ENCODE measurements around the gene SYT5. TPM values are rescaled to one million over a fixed set of nuclear protein-coding genes. Genes with fewer than 3 reads are reported as not detected.
"Not testable (repeated sequence)": the region's sequence is repeated elsewhere in the genome, so short reads cannot be mapped to it uniquely, and the experiment has no call there.

Gene SYT5
- total and polyA plus RNA-seq, 3 experiments from 2014 or later: 0.37 TPM; not detected in 2

DNA sequence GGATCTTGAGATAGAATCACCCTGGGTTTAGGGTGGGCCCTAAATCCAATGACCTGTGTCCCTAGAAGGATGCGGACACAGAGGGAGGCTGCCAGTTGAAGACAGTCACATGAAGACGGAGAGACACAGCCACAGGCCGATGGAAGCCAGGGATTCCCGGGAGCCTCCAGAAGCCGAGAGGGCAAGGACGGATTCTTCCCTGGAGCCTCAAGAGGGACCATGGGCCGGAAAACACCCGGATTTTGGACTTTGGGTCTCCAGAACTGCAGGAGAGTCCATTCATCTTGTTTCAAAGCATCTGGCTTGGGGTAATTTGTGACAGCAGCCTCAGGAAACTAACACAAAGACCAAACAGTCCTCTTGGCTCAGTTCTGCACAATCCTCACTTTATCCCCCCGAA lies 46.2 kb upstream of the SYT5 start:
- Mint-ChIP-seq H3K27ac (no peak overlapping the region), H3K36me3 (peaks cover 3 to 61% (median 7%) of the 10 kb centered on the region in 3 donors), H3K27me3 (no peaks in the 10 kb centered on the region), H3K9me3 (no peaks in the 10 kb centered on the region), H3K4me1 (peaks cover 0 to 3% (median 3%) of the 10 kb centered on the region in 3 donors), H3K4me3 (no peak overlapping the region)
- peaks cover 10% of the 10 kb centered on the region for H3K36me3 ChIP-seq (ENCODE audit: insufficient read depth, low read length)
- H3K27ac ChIP-seq (ENCODE audit: low read depth, low read length): no peak overlapping the region
- DNase-seq: no peak
- no peak overlapping the region for H3K4me3 ChIP-seq (ENCODE audit: low read length)
- H3K9me3 ChIP-seq (ENCODE audit: low read length): no peaks in the 10 kb centered on the region
- CTCF ChIA-PET: no interaction called here
- no peaks in the 10 kb centered on the region for H3K27me3 ChIP-seq (ENCODE audit: insufficient read depth, low read length, poor library complexity, severe bottlenecking)
- POLR2A ChIA-PET: no interaction called here
- H3K4me1 ChIP-seq (ENCODE audit: insufficient read depth, low read length): no peaks in the 10 kb centered on the region

GRCh38 chr19:55225415-55225958 lies 45.4 kb upstream of the SYT5 start:
- Mint-ChIP-seq H3K4me3 (no peak overlapping the region), H3K36me3 (peaks cover 8 to 54% (median 9%) of the 10 kb centered on the region in 3 donors), H3K4me1 (peaks cover 0 to 3% (median 3%) of the 10 kb centered on the region in 3 donors), H3K27ac (peak overlapping the region in 2 of 8 donors; percentile 52 to 79), H3K27me3 (no peaks in the 10 kb centered on the region), H3K9me3 (peaks cover 0 to 5% (median 0%) of the 10 kb centered on the region in 5 donors)
- ChIA-PET POLR2A (no interaction called here), CTCF (no interaction called here)
- Histone ChIP-seq H3K27me3 (ENCODE audit: insufficient read depth, low read length, poor library complexity, severe bottlenecking) (no peaks in the 10 kb centered on the region), H3K9me3 (ENCODE audit: low read length) (no peaks in the 10 kb centered on the region), H3K27ac (ENCODE audit: low read depth, low read length) (no peak overlapping the region), H3K4me1 (ENCODE audit: insufficient read depth, low read length) (no peaks in the 10 kb centered on the region), H3K36me3 (ENCODE audit: insufficient read depth, low read length) (peaks cover 5% of the 10 kb centered on the region), H3K4me3 (ENCODE audit: low read length) (no peak overlapping the region)
- no peak for DNase-seq

DNA sequence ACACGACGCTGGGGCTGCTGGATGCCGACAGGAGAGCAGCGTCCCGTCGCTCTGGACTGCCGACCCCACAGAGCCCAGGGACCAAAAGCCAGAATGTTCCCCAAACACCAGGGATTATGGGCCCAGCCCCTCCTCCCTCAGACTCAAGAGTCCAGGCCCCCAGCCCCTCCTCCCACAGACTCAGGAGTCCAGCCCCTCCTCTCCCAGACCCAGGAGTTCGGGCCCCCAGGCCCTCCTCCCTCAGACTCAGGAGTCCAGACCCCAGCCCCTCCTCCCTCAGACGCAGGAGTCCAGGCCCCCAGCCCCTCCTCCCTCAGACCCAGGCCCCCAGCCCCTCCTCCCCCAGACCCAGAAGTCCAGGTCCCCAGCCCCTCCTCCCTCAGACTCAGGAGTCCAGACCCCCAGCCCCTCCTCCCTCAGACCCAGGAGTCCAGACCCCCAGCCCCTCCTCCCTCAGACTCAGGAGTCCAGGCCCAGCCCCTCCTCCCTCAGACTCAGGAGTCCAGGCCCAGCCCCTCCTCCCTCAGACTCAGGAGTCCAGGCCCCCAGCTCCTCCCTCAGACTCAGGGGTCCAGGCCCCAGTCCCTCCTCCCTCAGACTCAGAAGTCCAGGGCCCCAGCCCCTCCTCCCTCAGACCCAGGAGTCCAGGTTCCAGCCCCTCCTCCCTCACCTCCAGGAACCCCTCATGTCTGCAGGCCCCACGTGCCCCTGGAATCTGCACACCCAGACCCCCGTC lies 44.8 kb upstream of the SYT5 start:
- H3K4me3 Mint-ChIP-seq; H3K9me3 Mint-ChIP-seq; H3K27ac ChIP-seq (ENCODE audit: low read depth, low read length); H3K27ac Mint-ChIP-seq; H3K4me3 ChIP-seq (ENCODE audit: low read length); H3K36me3 ChIP-seq (ENCODE audit: insufficient read depth, low read length); CTCF ChIA-PET; POLR2A ChIA-PET; DNase-seq; H3K4me1 Mint-ChIP-seq; H3K27me3 ChIP-seq (ENCODE audit: insufficient read depth, low read length, poor library complexity, severe bottlenecking); H3K9me3 ChIP-seq (ENCODE audit: low read length); H3K27me3 Mint-ChIP-seq; H3K4me1 ChIP-seq (ENCODE audit: insufficient read depth, low read length): not testable (repeated sequence)
- peaks cover 8 to 48% (median 9%) of the 10 kb centered on the region in 3 donors for H3K36me3 Mint-ChIP-seq

GRCh38 chr19:55224038-55224665 lies 44.1 kb upstream of the SYT5 start:
- CTCF ChIA-PET: no interaction called here
- Mint-ChIP-seq H3K9me3 (peaks cover 0 to 5% (median 0%) of the 10 kb centered on the region in 5 donors), H3K36me3 (peaks cover 8 to 43% (median 9%) of the 10 kb centered on the region in 3 donors), H3K4me3 (no peak overlapping the region), H3K27ac (no peak overlapping the region), H3K27me3 (no peaks in the 10 kb centered on the region), H3K4me1 (peaks cover 0 to 3% (median 3%) of the 10 kb centered on the region in 3 donors)
- H3K9me3 ChIP-seq (ENCODE audit: low read length): no peaks in the 10 kb centered on the region
- no peaks in the 10 kb centered on the region for H3K4me1 ChIP-seq (ENCODE audit: insufficient read depth, low read length)
- peaks cover under 1% of the 10 kb centered on the region for H3K36me3 ChIP-seq (ENCODE audit: insufficient read depth, low read length)
- no peak for DNase-seq
- H3K27me3 ChIP-seq (ENCODE audit: insufficient read depth, low read length, poor library complexity, severe bottlenecking): no peaks in the 10 kb centered on the region
- no peak overlapping the region for H3K27ac ChIP-seq (ENCODE audit: low read depth, low read length)
- H3K4me3 ChIP-seq (ENCODE audit: low read length): no peak overlapping the region
- POLR2A ChIA-PET: no interaction called here

- no peaks in the 10 kb centered on the region for H3K9me3 ChIP-seq (ENCODE audit: low read length)
- CTCF ChIA-PET: no interaction called here
- peaks cover 0 to 5% (median 0%) of the 10 kb centered on the region in 5 donors for H3K9me3 Mint-ChIP-seq
These were observed 43.4 kb upstream of the SYT5 start for GRCh38 chr19:55223291-55224037.

GRCh38 chr19:55220525-55220924 lies 40.4 kb upstream of the SYT5 start:
- POLR2A ChIA-PET: no interaction called here
- Mint-ChIP-seq H3K36me3 (peaks cover 4 to 10% (median 6%) of the 10 kb centered on the region in 3 donors), H3K9me3 (peaks cover 0 to 10% (median 4%) of the 10 kb centered on the region in 5 donors), H3K27me3 (peaks cover 2 to 7% of the 10 kb centered on the region in 2 donors), H3K4me1 (peaks cover 9 to 14% (median 12%) of the 10 kb centered on the region in 3 donors), H3K27ac (no peak overlapping the region), H3K4me3 (no peak overlapping the region)
- DNase-seq: no peak
- CTCF ChIA-PET: interaction anchor here (0.8 to 1.0 kb wide), 2 partner anchors 158 to 283 kb away, joined by 3 read pairs; partner anchors contain the start of gene RDH13
- Histone ChIP-seq H3K9me3 (ENCODE audit: low read length) (no peaks in the 10 kb centered on the region), H3K4me3 (ENCODE audit: low read length) (no peak overlapping the region), H3K36me3 (ENCODE audit: insufficient read depth, low read length) (no peaks in the 10 kb centered on the region), H3K27ac (ENCODE audit: low read depth, low read length) (no peak overlapping the region), H3K4me1 (ENCODE audit: insufficient read depth, low read length) (peaks cover 12% of the 10 kb centered on the region), H3K27me3 (ENCODE audit: insufficient read depth, low read length, poor library complexity, severe bottlenecking) (no peaks in the 10 kb centered on the region)

More at GRCh38 chr19:55223291-55224037, 43.4 kb upstream of the SYT5 start:
- Histone ChIP-seq H3K4me3 (ENCODE audit: low read length) (no peak overlapping the region), H3K27ac (ENCODE audit: low read depth, low read length) (no peak overlapping the region), H3K4me1 (ENCODE audit: insufficient read depth, low read length) (no peaks in the 10 kb centered on the region), H3K27me3 (ENCODE audit: insufficient read depth, low read length, poor library complexity, severe bottlenecking) (no peaks in the 10 kb centered on the region), H3K36me3 (ENCODE audit: insufficient read depth, low read length) (no peaks in the 10 kb centered on the region)
- no peak overlapping the region for H3K4me3 Mint-ChIP-seq
- peaks cover 8 to 36% (median 9%) of the 10 kb centered on the region in 3 donors for H3K36me3 Mint-ChIP-seq
- peak overlapping the region in 2 of 8 donors; percentile 71 to 85 for H3K27ac Mint-ChIP-seq
- H3K27me3 Mint-ChIP-seq: no peaks in the 10 kb centered on the region
- DNase-seq: no peak
- POLR2A ChIA-PET: no interaction called here
- H3K4me1 Mint-ChIP-seq: peaks cover 0 to 3% (median 3%) of the 10 kb centered on the region in 3 donors

GRCh38 chr19:55216461-55217198 lies 36.5 kb upstream of the SYT5 start:
- peaks cover 13 to 21% of the 10 kb centered on the region in 2 donors for H3K27me3 Mint-ChIP-seq
- H3K9me3 ChIP-seq (ENCODE audit: low read length): no peaks in the 10 kb centered on the region
- POLR2A ChIA-PET: no interaction called here
- peak overlapping the region; percentile 44 for H3K27ac ChIP-seq (ENCODE audit: low read depth, low read length)
- H3K4me1 Mint-ChIP-seq: peaks cover 9 to 15% (median 12%) of the 10 kb centered on the region in 3 donors
- H3K4me1 ChIP-seq (ENCODE audit: insufficient read depth, low read length): peaks cover 12% of the 10 kb centered on the region
- peak overlapping the region in 2 of 7 donors; percentile 38 to 44 for H3K4me3 Mint-ChIP-seq
- H3K36me3 ChIP-seq (ENCODE audit: insufficient read depth, low read length): no peaks in the 10 kb centered on the region
- peaks cover 0 to 11% (median 4%) of the 10 kb centered on the region in 3 donors for H3K36me3 Mint-ChIP-seq
- no peak overlapping the region for H3K4me3 ChIP-seq (ENCODE audit: low read length)
- CTCF ChIA-PET: no interaction called here
- H3K27me3 ChIP-seq (ENCODE audit: insufficient read depth, low read length, poor library complexity, severe bottlenecking): no peaks in the 10 kb centered on the region
- DNase-seq: peak in 3 of 5 donors; percentile 10 to 30 (median 12)
- peak overlapping the region in 3 of 8 donors; percentile 14 to 56 (median 43) for H3K27ac Mint-ChIP-seq
- peaks cover 11 to 18% (median 13%) of the 10 kb centered on the region in 5 donors for H3K9me3 Mint-ChIP-seq

Data from CD8-positive, alpha-beta memory T cell (primary cell).